ENCODE results near the gene TMPRSS3.

The TMPRSS3 gene

GRCh38 chr21:42393443-42393950 lies 2.4 kb downstream of the TMPRSS3 start:
- H3K4me1 Mint-ChIP-seq: peaks cover 79% of the 10 kb centered on the region
- peaks cover 5% of the 10 kb centered on the region for H3K27me3 Mint-ChIP-seq
- peaks cover 46% of the 10 kb centered on the region for H3K36me3 Mint-ChIP-seq (ENCODE audit: low read depth)
- DNase-seq: no peak
- peak overlapping the region; percentile 81 for H3K27ac Mint-ChIP-seq
- H3K4me3 Mint-ChIP-seq: peak overlapping the region; percentile 55
- ATAC-seq: peak; percentile 22
- H3K9me3 Mint-ChIP-seq: no peaks in the 10 kb centered on the region

GRCh38 chr21:42392731-42393442 lies 3.0 kb downstream of the TMPRSS3 start:
- Mint-ChIP-seq H3K9me3 (no peaks in the 10 kb centered on the region), H3K27ac (peak overlapping the region; percentile 81), H3K4me1 (peaks cover 79% of the 10 kb centered on the region), H3K27me3 (peaks cover 5% of the 10 kb centered on the region), H3K4me3 (peak overlapping the region; percentile 55), H3K36me3 (ENCODE audit: low read depth) (peaks cover 49% of the 10 kb centered on the region)
- peak; percentile 96 for ATAC-seq
- no peak for DNase-seq

GRCh38 chr21:42391297-42391696 lies 4.6 kb downstream of the TMPRSS3 start:
- Mint-ChIP-seq H3K27ac (no peak overlapping the region), H3K27me3 (peaks cover 5% of the 10 kb centered on the region), H3K36me3 (ENCODE audit: low read depth) (peaks cover 56% of the 10 kb centered on the region)

GRCh38 chr21:42390696-42391095 lies 5.2 kb downstream of the TMPRSS3 start:
- Mint-ChIP-seq H3K4me1 (peaks cover 76% of the 10 kb centered on the region), H3K9me3 (no peaks in the 10 kb centered on the region)

More at GRCh38 chr21:42391297-42391696, 4.6 kb downstream of the TMPRSS3 start:
- ATAC-seq (no peak), DNase-seq (no peak)
- Mint-ChIP-seq H3K4me3 (no peak overlapping the region), H3K9me3 (no peaks in the 10 kb centered on the region), H3K4me1 (peaks cover 78% of the 10 kb centered on the region)

GRCh38 chr21:42390193-42390592 lies 5.7 kb downstream of the TMPRSS3 start:
- Mint-ChIP-seq H3K27ac (no peak overlapping the region), H3K4me3 (no peak overlapping the region), H3K27me3 (peaks cover 5% of the 10 kb centered on the region), H3K4me1 (peaks cover 79% of the 10 kb centered on the region), H3K36me3 (ENCODE audit: low read depth) (peaks cover 57% of the 10 kb centered on the region), H3K9me3 (no peaks in the 10 kb centered on the region)
- ATAC-seq (no peak), DNase-seq (no peak)

More at GRCh38 chr21:42390696-42391095, 5.2 kb downstream of the TMPRSS3 start:
- Mint-ChIP-seq H3K27ac (peak overlapping the region; percentile 29), H3K27me3 (peaks cover 5% of the 10 kb centered on the region), H3K4me3 (no peak overlapping the region), H3K36me3 (ENCODE audit: low read depth) (peaks cover 59% of the 10 kb centered on the region)
- ATAC-seq (no peak), DNase-seq (no peak)

- Mint-ChIP-seq H3K4me3 (no peak overlapping the region), H3K27me3 (peaks cover 5% of the 10 kb centered on the region)
- DNase-seq: no peak
Observed at GRCh38 chr21:42389449-42389835, 6.4 kb downstream of the TMPRSS3 start.

GRCh38 chr21:42388740-42389448 lies 7.0 kb downstream of the TMPRSS3 start:
- Mint-ChIP-seq H3K9me3 (no peaks in the 10 kb centered on the region), H3K27me3 (peaks cover 5% of the 10 kb centered on the region), H3K4me1 (peaks cover 81% of the 10 kb centered on the region), H3K36me3 (ENCODE audit: low read depth) (peaks cover 49% of the 10 kb centered on the region), H3K4me3 (no peak overlapping the region), H3K27ac (no peak overlapping the region)
- no peak for ATAC-seq
- no peak for DNase-seq

More at GRCh38 chr21:42389449-42389835, 6.4 kb downstream of the TMPRSS3 start:
- Mint-ChIP-seq H3K27ac (no peak overlapping the region), H3K36me3 (ENCODE audit: low read depth) (peaks cover 49% of the 10 kb centered on the region), H3K9me3 (no peaks in the 10 kb centered on the region), H3K4me1 (peaks cover 80% of the 10 kb centered on the region)
- ATAC-seq: no peak

GRCh38 chr21:42387843-42388340 lies 8.0 kb downstream of the TMPRSS3 start:
- Mint-ChIP-seq H3K27me3 (peaks cover 5% of the 10 kb centered on the region), H3K27ac (no peak overlapping the region), H3K4me1 (peaks cover 72% of the 10 kb centered on the region), H3K36me3 (ENCODE audit: low read depth) (peaks cover 49% of the 10 kb centered on the region), H3K4me3 (no peak overlapping the region), H3K9me3 (no peaks in the 10 kb centered on the region)
- no peak for DNase-seq
- no peak for ATAC-seq

- Mint-ChIP-seq H3K27me3 (peaks cover 4% of the 10 kb centered on the region), H3K27ac (no peak overlapping the region), H3K4me3 (no peak overlapping the region), H3K36me3 (ENCODE audit: low read depth) (peaks cover 53% of the 10 kb centered on the region), H3K9me3 (peaks cover 6% of the 10 kb centered on the region), H3K4me1 (peaks cover 64% of the 10 kb centered on the region)
- ATAC-seq (no peak), DNase-seq (no peak)
Observed at GRCh38 chr21:42387164-42387563, 8.7 kb downstream of the TMPRSS3 start.

- Mint-ChIP-seq H3K36me3 (ENCODE audit: low read depth) (peaks cover 55% of the 10 kb centered on the region), H3K9me3 (peaks cover 14% of the 10 kb centered on the region), H3K4me3 (no peak overlapping the region), H3K27ac (no peak overlapping the region), H3K4me1 (peaks cover 56% of the 10 kb centered on the region), H3K27me3 (peaks cover 2% of the 10 kb centered on the region)
- no peak for DNase-seq
- ATAC-seq: no peak
Observed at GRCh38 chr21:42386034-42386591, 9.7 kb downstream of the TMPRSS3 start.

- no peak overlapping the region for H3K4me3 Mint-ChIP-seq
- peaks cover 53% of the 10 kb centered on the region for H3K36me3 Mint-ChIP-seq (ENCODE audit: low read depth)
Observed at GRCh38 chr21:42385619-42386018, 10.2 kb downstream of the TMPRSS3 start.

GRCh38 chr21:42384989-42385388 lies 10.9 kb downstream of the TMPRSS3 start:
- peaks cover 46% of the 10 kb centered on the region for H3K4me1 Mint-ChIP-seq
- DNase-seq: no peak
- H3K27me3 Mint-ChIP-seq: no peaks in the 10 kb centered on the region
- no peak overlapping the region for H3K27ac Mint-ChIP-seq
- no peak overlapping the region for H3K4me3 Mint-ChIP-seq
- H3K36me3 Mint-ChIP-seq (ENCODE audit: low read depth): peaks cover 52% of the 10 kb centered on the region
- no peak for ATAC-seq
- H3K9me3 Mint-ChIP-seq: peaks cover 14% of the 10 kb centered on the region

More at GRCh38 chr21:42385619-42386018, 10.2 kb downstream of the TMPRSS3 start:
- Mint-ChIP-seq H3K27me3 (no peaks in the 10 kb centered on the region), H3K9me3 (peaks cover 14% of the 10 kb centered on the region), H3K27ac (no peak overlapping the region), H3K4me1 (peaks cover 51% of the 10 kb centered on the region)
- ATAC-seq: no peak
- DNase-seq: no peak

- H3K36me3 Mint-ChIP-seq (ENCODE audit: low read depth): peaks cover 48% of the 10 kb centered on the region
- no peaks in the 10 kb centered on the region for H3K27me3 Mint-ChIP-seq
- peaks cover 39% of the 10 kb centered on the region for H3K4me1 Mint-ChIP-seq
- no peak for DNase-seq
- H3K27ac Mint-ChIP-seq: no peak overlapping the region
- H3K9me3 Mint-ChIP-seq: peaks cover 14% of the 10 kb centered on the region
- H3K4me3 Mint-ChIP-seq: no peak overlapping the region
- no peak for ATAC-seq
Observed at GRCh38 chr21:42384156-42384945, 11.5 kb downstream of the TMPRSS3 start.

GRCh38 chr21:42383331-42383730 lies 12.5 kb downstream of the TMPRSS3 start:
- H3K27ac Mint-ChIP-seq: no peak overlapping the region
- ATAC-seq (no peak), DNase-seq (no peak)
- H3K4me3 Mint-ChIP-seq: no peak overlapping the region
- peaks cover 31% of the 10 kb centered on the region for H3K4me1 Mint-ChIP-seq
- peaks cover 14% of the 10 kb centered on the region for H3K9me3 Mint-ChIP-seq
- H3K36me3 Mint-ChIP-seq (ENCODE audit: low read depth): peaks cover 39% of the 10 kb centered on the region
- no peaks in the 10 kb centered on the region for H3K27me3 Mint-ChIP-seq

Data from activated naive CD8-positive, alpha-beta T cell treated with anti-CD3 and anti-CD28 coated beads, Interleukin-2, amount 50 U/mL, for 24 hours (primary cell).